SU-DHL-6 (cell line): ENCODE results near the gene TDRD5.

Experiments used
- H2AFZ ChIP-seq: fragments of 200-600 bp; sonication (generic); 2 replicates; pipeline ENCODE4 v1.6.1; 2014; ENCODE audit warnings: low read depth, mild to moderate bottlenecking, moderate library complexity, mixed read lengths, antibody characterized with exemption, low read length; ENCODE audit not compliant: severe bottlenecking
- H3F3A ChIP-seq: fragments of 200-600 bp; shearing (Covaris generic); 2 replicates; pipeline ENCODE4 v1.6.0; 2016; ENCODE audit warnings: antibody characterized with exemption, mild to moderate bottlenecking; ENCODE audit not compliant: insufficient read depth
- H3K27ac ChIP-seq: fragments of 200-600 bp; sonication (generic); 2 replicates; pipeline ENCODE4 v1.5.1; 2016; ENCODE audit warnings: low read depth, mild to moderate bottlenecking, low read length, moderate library complexity, mixed read lengths
- H3K27me3 ChIP-seq: fragments of 200-600 bp; sonication (generic), shearing (Covaris generic); 2 replicates; pipeline ENCODE4 v1.6.0; 2014; ENCODE audit warnings: mild to moderate bottlenecking, low read length
- H3K36me3 ChIP-seq: fragments of 200-600 bp; sonication (generic); 2 replicates; pipeline ENCODE4 v1.6.1; 2014; ENCODE audit warnings: mild to moderate bottlenecking, low read length, mixed read lengths
- H3K4me2 ChIP-seq: fragments of 300-600, 200-600 bp; shearing (Covaris generic), sonication (generic); 2 replicates; pipeline ENCODE4 v1.6.0; 2014; ENCODE audit warnings: low read length, low read depth, mild to moderate bottlenecking; ENCODE audit not compliant: poor library complexity, severe bottlenecking
- H3K4me3 ChIP-seq: fragments of 200-600 bp; sonication (generic); 2 replicates; pipeline ENCODE4 v1.5.1; 2014; ENCODE audit warnings: antibody characterized with exemption, low read length, mild to moderate bottlenecking, mixed read lengths; ENCODE audit not compliant: insufficient read depth, poor library complexity, severe bottlenecking
- H3K79me2 ChIP-seq: fragments of 200-600 bp; sonication (generic); 2 replicates; pipeline ENCODE4 v1.6.1; 2014; ENCODE audit warnings: mild to moderate bottlenecking, low read length, moderate library complexity; ENCODE audit not compliant: insufficient read depth
- H3K9ac ChIP-seq: fragments of 200-600 bp; sonication (generic); 2 replicates; pipeline ENCODE4 v1.7.0; 2014; ENCODE audit warnings: mild to moderate bottlenecking, low read length
- H3K9me2 ChIP-seq: fragments of 200-600 bp; sonication (generic); replicated peaks from 2 replicates; pipeline ENCODE4 v1.6.1; 2014; ENCODE audit warnings: low read length; ENCODE audit not compliant: insufficient read depth
- H3K9me3 ChIP-seq: fragments of 200-600 bp; sonication (generic); 2 replicates; pipeline ENCODE4 v1.6.1; 2014; ENCODE audit warnings: low read length, mixed read lengths; ENCODE audit not compliant: insufficient read depth
- H4K20me1 ChIP-seq: fragments of 200-600 bp; sonication (generic); 2 replicates; pipeline ENCODE4 v1.6.1; 2014; ENCODE audit warnings: low read depth, mild to moderate bottlenecking, antibody characterized with exemption, low read length, moderate library complexity, mixed read lengths
- CTCF ChIP-seq: fragments of 200-600 bp; sonication (generic); IDR thresholded peaks from one replicate; pipeline ENCODE4 v1.5.1; 2017; ENCODE audit warnings: antibody characterized with exemption, mild to moderate bottlenecking, low read length, moderate library complexity; ENCODE audit not compliant: insufficient read depth, poor library complexity, severe bottlenecking
- EZH2phosphoT487 ChIP-seq: fragments of 200-600 bp; sonication (generic), shearing (Covaris generic); conservative IDR thresholded peaks from 2 replicates; pipeline ENCODE4 v1.6.1; 2018; ENCODE audit warnings: mild to moderate bottlenecking, antibody characterized with exemption, low read length, moderate library complexity, mixed read lengths

The TDRD5 gene

GRCh38 chr1:179729881-179730280 lies 138.2 kb downstream of the TDRD5 start:
- no peaks in the 10 kb centered on the region for H3K9me2 ChIP-seq
- H3K27ac ChIP-seq = no peak overlapping the region
- H4K20me1 ChIP-seq = no peaks in the 10 kb centered on the region
- H3K4me2 ChIP-seq = no peak overlapping the region
- no peak overlapping the region for H2AFZ ChIP-seq
- TF ChIP-seq EZH2phosphoT487 (no peak), CTCF (no peak)
- no peaks in the 10 kb centered on the region for H3K9me3 ChIP-seq
- no peak overlapping the region for H3K9ac ChIP-seq
- H3K36me3 ChIP-seq = no peaks in the 10 kb centered on the region
- H3K4me3 ChIP-seq = no peak overlapping the region
- H3K79me2 ChIP-seq = no peaks in the 10 kb centered on the region
- no peaks in the 10 kb centered on the region for H3K27me3 ChIP-seq
- no peaks in the 10 kb centered on the region for H3F3A ChIP-seq

DNA sequence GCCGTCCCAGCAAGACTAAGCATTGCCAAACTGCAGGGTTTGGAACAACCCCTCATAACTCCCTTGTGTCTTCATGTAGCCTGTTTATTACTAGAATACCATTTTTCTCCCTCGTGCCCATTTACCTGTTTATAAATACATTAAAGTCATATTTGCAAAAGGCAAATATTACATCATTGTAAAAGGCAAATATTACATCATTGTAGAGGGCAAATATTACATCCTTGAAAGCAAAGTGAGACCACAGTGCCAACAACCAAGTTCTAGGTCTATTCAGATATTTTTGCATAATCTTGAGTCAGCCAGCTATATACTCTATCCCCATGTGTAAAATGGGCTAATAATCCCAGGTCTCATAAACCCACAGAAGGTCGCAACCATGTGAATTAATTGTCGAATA lies 140.0 kb downstream of the TDRD5 start:
- Histone ChIP-seq H3K27me3 (no peaks in the 10 kb centered on the region), H3K9me3 (no peaks in the 10 kb centered on the region), H3K4me2 (no peak overlapping the region), H3F3A (no peaks in the 10 kb centered on the region), H3K9ac (no peak overlapping the region), H3K36me3 (no peaks in the 10 kb centered on the region), H4K20me1 (no peaks in the 10 kb centered on the region), H3K79me2 (no peaks in the 10 kb centered on the region), H3K4me3 (no peak overlapping the region), H3K27ac (no peak overlapping the region), H2AFZ (no peak overlapping the region), H3K9me2 (no peaks in the 10 kb centered on the region)
- TF ChIP-seq EZH2phosphoT487 (no peak), CTCF (no peak)
